HL-60/S4 (cell line): ENCODE data around the gene MCC.

Experiments used
- in situ Hi-C: fragments of 300-500 bp; cut with MboI; formaldehyde crosslinking; loops from 2 replicates; pipeline ENCODE4 v1.14.3; 2022; ENCODE audit warnings: low sequenced_read_pairs

MCC gene

GRCh38 chr5:113232667-113233066, 255.6 kb downstream of the MCC start:
- in situ Hi-C loops = no loop called here

GRCh38 chr5:113232221-113232620, 256.0 kb downstream of the MCC start:
- in situ Hi-C loops = no loop called here

- in situ Hi-C loops = no loop called here
Measured at GRCh38 chr5:113231653-113232000, 256.6 kb downstream of the MCC start.

DNA sequence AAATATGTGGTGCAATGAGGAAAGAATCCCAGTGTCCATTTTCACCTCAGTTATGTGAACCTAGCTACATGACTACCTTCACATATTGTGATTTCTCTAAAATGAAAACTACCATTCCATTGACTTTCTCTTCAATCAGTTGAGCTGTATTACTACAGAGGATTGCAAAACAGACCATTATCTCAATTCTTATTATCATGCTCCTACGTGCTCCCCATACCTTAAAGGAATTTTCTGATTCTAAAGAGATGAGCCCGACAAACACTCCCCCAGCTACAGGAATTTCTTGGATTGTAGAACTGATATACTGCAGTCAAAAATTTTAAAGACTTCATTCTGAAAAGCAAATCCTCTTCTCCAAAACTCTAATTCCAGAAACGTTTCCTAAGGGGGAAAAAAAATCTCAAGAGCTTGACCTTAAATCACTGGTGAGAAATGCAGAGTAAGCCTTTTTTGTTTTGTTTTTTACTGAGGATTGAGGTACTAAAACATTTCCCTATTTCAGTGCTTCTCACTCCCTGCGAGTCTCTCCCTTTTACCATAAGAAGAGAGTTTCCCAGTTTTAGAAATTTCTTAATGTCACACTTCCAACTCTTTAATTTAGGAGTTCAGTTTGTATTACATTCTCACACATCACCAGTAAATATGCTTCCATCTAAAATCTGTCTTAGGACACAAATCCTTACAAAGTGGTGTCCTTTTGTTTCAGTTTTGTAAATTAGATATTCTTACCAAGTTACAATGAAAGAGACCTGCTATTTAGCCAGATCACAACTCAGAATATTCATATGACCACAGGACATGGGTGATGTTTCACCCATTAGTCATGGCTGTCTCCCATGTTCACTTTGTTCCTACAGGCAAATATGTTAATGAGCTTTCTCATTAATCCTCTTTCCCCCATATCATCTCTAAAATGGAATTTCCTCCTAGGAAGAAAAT, 257.3 kb downstream of the MCC start:
- in situ Hi-C loops = no loop called here

- in situ Hi-C loops = no loop called here
Measured at GRCh38 chr5:113227798-113228197, 260.5 kb downstream of the MCC start.

GRCh38 chr5:113226116-113226736, 262.0 kb downstream of the MCC start:
- in situ Hi-C loops = no loop called here

DNA sequence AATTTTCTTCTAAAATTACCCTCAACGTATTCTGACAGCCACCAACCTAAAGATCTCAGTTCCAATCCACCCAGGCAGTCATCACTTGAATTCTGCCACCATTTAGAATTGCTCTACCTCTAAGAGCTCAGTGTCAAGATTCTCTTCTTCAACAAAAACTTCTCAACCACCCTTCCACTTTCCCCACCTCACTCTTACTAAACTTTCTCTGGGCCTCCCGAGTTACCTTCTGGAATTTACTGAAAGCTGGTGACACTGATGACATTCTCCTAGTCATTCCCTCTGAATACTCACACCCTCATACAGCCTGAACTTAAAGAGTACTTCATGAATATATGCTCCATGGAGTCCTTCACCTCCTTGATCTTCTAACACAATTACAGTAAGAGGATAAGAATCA, 263.0 kb downstream of the MCC start:
- in situ Hi-C loops = no loop called here

- in situ Hi-C loops = no loop called here
Measured at GRCh38 chr5:113224605-113225065, 263.6 kb downstream of the MCC start.

DNA sequence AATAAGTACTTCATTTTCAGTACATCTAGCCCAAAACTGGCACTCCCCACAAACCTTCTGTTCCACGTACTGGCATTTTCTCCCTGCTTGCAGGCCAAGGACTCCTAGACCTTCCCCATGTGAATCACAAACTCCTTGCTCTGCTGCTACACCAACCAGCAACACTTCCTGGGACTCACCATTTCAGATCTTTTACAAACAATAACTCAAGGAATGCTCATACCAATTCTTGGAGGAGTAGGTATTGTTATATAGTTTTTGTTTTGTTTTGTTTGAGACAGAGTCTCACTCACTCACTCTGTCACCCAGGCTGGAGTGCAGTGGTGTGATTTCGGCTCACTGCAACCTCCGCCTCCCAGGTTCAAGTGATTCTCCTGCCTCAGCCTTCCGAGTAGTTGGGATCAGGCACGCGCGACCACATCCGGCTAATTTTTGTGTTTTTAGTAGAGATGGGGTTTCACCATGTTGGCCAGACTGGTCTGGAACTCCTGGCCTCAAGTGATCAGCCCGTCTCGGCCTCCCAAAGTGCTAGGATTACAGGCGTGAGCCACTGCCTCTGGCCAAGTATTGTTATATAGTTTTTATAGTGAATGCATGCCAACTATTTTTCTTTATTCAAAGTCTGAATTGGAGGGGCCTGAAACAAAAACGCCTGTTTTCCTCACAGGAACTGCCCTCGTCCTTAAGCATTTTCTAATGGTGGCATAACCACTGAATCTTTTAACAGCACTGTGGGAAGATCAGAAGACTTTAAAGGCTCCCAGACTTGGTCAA, 264.2 kb downstream of the MCC start:
- in situ Hi-C loops = no loop called here

GRCh38 chr5:113223315-113223714, 264.9 kb downstream of the MCC start:
- in situ Hi-C loops = no loop called here

- in situ Hi-C loops = no loop called here
Measured at GRCh38 chr5:113221294-113222176, 266.7 kb downstream of the MCC start.

DNA sequence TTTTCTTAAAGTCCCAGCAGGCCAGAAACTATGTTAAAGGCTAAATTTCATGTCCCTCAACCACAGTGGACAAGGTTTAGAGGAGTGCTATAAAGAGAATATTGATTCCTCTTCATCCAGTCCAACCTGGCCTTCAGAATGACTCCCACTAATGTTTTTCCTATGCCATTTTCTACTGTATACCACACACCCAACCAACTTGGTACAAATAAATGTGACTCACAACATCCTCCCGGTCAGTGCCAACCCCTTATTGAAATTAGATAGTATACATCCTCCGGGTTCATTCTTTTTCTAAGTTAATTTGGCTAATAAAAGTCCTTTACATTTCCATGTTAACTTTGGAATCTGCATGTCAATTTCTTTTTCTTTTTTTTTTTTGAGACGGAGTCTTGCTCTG, 268.6 kb downstream of the MCC start:
- in situ Hi-C loops = no loop called here

DNA sequence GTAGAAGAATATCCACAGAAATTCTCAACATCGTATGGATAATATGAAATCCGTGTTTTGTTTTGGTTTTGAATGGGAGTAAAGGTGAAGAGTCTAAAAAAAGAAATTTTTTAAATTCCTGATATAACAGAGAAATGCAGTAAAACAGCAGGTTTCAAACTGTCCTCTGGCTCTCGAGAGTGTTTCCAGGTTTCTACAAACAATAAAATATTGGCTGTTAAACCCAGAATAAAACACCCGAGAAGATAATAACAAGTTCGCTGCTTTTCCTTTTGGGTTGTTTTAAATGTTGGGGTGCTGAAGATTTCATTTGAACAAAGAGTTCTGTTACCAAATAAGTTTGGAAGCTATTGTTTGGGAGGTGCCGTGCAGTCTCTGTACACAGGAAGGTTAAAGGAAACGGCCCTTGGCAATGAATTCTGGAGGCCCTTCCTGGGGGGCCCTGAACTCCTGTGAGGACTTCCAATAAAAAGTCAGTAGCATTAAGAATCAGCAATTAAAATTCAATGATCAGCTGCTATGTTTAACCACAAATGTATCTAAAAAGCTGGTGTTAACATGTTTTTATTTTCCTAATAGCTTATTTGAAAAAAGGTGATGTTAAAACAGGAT, 269.2 kb downstream of the MCC start:
- in situ Hi-C loops = no loop called here

- in situ Hi-C loops = no loop called here
Measured at GRCh38 chr5:113218200-113218599, 270.1 kb downstream of the MCC start.

DNA sequence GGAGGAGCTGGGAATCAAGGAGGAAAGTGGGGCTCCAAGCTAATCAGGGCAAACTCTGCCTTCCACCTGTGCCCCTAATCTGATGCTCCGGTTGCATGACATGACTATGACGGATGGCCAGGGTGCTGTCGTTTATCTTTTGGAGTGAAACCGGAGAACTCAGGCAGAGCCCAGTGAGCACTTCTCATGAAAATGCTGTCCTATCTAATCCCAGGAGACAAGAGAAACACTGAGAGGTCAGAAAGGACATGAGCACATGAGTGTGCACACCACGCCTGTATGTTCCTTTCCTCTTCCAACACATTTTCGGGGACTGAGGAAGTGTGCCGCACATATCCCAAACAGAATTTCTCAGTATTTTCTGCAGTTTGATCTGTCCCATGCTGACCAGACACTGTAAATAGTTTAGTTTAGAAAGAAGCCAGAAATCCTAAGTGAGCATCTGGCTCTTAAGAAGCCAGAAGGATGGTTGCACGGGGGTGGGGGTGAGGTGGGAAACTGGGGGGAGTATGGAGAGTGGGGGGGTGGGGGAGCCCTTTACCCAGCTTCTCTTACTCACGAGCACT, 270.6 kb downstream of the MCC start:
- in situ Hi-C loops = no loop called here

DNA sequence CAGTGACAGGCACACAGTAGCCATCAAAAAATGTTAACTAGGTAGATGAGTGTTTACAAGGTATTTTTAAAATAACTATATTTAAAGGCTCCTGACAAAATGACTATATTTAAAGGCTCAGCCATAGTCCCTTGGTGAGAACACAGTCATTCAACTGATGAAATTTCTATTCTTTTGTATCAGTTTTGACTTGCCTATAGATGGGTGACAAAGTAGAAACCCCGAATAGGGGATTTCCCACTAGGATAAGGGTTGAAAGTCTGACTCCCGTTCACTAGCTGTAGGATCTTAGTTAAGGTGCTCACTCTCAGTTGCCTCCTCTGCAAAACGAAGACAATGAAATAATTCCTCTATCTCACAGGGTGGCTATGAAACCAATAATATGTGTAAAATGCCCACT, 271.7 kb downstream of the MCC start:
- in situ Hi-C loops = no loop called here

DNA sequence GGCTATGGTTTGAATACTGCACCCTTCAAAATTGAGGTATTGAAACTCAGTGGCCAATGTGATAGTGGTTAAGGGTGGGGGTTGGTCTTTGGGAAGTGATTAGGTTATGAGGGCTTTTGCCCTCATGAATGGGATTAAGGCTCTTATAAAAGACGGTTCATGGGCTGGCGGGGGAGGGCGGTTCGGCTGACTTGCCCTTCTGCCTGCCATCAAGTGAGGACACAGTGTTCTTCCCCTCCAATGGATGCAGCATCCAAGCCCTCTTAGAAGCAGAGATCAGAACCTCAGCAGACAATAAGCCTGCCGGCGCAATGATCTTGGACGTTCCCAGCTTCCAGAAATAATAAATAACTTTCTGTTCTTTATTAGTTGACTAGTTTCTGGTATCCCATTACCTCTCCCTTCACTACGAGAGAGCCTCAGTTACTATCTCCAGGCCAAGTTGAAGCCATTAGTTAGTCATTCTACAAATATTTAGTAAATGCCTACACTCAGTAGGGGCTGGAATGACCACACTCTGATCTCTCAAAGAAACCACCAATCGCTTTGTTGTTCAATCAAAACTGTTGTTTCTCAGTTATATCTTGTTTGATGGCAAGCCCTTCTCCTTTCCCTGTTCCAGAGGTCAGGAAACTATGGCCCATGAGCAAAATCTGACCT, 272.7 kb downstream of the MCC start:
- in situ Hi-C loops = no loop called here

GRCh38 chr5:113214606-113215323, 273.5 kb downstream of the MCC start:
- in situ Hi-C loops = no loop called here
